CD4-positive, alpha-beta T cell treated with Interleukin-6 for 4 hours (primary cell): Measurements from ENCODE around the gene EXT2.

Experiments
- DNase-seq: peaks from one replicate; pipeline ENCODE4 v3.0.0-alpha.2; 2020; ENCODE audit warnings: mixed read lengths

EXT2 gene

DNA sequence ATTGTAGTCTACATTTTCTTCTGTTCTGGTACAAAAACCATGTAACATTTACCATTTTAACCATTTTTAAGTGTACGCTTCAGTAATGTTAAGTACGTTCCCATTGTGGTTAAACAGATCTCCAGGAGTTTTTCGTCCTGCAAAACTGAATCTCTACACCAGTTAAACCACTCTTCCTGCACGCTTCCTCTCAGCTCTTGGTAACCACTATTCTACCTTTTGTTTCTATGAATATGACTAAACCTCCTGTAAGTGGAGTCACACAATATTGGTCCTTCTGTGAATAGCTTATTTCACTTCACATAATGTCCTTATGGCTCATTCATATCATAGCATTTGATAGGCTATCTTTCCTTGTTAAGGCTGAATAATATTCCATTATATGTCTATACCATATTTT is 7.1 kb upstream of the EXT2 start:
- no peak for DNase-seq

DNA sequence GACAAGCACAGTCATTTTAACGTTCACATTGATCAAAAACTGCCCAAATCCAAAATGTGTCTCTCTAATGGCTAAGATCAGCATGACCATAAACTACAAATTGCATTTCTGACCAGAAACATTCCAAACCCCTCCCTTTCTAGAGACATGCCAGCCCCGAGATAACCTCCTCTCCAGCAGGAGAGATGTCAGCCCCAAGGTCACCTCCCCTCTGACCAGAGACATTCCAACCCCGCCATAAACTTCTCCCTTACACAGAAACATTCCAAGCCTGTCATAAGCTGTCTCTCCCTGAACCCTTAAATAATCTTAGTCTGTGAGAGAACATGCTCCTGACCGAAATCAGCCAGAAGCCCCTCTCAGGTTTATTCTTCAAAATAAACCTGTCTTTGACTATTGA is 6.6 kb upstream of the EXT2 start:
- DNase-seq, result no peak

DNA sequence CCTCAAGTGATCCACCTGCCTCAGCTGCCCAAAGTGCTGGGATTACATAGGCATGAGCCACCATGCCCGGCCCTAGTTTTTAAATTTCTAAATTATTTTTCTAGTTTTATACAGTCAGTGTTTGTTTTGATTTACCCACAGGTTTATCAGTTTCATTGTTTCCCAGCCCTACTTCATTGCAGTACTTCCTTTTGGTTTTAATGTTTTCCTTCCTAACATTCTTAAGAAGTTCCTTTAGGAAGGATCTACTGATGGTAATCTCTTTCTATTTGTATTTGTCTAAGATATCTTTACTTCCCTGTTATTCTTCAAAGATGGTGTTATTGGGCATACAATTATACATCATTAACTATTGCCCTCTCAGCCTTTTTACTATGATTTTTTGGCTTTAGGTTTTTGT is 4.9 kb upstream of the EXT2 start:
- no peak for DNase-seq

DNA sequence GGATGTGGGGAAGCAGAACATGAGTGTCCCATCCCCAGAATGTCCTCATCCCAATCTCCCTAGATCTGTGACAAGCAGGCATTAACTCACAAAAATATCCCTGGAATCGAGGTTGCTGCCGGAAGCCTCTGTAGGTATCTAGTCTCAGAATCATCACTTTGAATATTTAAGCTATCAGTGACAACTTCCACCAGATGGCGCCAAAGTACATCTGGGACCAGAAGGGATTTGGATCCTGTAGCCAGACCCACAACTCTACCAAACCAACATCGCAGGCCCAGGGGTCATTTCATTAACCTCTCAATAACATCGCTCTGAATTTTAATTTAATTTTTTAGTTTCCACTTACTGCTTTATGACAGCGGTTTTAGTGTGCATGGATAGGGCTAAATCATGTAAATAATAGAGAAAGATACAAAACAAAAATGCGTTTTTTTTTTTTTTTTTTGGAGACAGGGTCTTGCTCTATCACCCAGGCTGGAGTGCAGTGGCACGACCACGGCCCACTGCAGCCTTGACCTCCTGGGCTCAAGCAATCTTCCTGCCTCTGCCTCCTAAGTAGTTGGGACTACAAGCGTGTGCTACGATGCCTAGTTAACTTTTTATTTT is 1.1 kb upstream of the EXT2 start:
- DNase-seq, result peak; percentile 88

DNA sequence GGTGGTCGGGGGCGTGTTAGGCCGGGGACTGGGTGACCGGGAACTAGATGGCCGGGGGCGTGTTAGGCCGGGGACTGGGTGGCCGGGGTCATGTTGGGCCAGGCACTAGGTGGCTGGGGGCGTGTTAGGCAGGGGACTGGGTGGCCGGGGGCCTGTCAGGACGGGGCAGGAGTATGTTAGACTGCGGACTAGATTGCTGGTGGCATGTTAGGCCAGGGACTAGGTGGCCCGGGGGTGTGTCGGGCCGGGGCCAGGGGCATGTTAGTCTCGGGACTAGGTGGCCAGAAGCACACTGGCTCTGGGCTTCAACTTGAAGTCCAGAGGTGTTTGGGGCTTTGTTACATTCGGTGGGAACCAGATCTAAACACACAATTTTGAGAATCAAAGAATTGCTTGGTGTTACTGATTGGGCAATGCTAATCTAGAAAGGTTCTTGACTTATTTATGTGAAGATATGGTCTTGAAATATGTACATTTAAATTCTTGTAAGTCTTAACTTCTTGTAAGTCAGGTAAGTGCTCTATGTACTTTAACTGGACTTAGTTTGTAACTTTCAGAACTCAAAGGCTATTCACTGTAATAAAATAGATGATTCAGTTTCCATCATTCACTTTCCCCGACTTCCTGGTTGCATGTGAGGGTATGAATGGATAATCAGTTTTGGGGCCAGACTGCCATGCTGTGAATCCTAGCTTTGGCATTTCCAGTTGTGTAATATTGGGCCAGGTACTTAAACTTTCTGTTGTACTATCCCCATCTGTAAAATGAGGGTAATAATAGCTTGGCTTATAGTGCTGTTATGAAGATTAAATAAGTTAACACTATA is 1.1 kb downstream of the EXT2 start:
- peak; percentile 3 for DNase-seq

DNA sequence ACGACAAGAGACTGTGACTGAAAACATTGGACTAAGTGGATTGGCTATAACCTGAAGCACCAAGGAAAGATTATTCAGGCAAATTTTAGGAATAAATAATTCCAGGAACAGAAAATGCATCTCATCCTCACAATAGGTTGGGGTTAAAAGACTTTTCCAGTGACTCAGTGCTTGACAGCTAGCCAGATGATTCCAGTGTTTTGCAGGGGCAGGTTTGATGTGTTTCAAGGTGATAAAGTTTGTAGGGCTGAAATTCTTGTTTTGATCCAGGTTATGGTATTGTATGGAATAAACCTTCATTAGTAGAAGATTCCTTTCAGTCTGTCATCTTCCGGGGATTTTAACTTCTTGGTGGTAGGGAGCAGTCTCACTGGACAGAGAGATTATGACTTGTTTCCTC is 2.3 kb downstream of the EXT2 start:
- DNase-seq, result no peak

DNA sequence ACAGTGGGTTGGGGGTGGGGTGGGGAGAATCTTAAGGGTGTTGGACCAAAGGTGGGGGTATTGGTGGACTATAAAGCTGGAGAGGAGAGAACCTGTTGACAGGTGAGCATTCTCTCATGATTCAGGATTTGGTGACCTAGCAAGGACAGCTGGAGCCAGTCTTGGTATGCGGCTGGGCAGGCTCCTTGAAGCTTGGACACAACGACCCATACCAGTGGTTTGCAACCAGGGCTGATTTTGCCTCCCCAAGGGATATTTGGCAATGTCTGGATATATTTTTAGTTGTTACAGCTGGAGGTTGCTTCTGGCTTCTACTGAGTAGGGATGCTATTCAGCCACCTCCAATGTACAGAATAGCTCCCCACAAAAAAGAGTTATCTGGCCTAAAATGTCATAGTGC is 5.6 kb downstream of the EXT2 start:
- no peak for DNase-seq

DNA sequence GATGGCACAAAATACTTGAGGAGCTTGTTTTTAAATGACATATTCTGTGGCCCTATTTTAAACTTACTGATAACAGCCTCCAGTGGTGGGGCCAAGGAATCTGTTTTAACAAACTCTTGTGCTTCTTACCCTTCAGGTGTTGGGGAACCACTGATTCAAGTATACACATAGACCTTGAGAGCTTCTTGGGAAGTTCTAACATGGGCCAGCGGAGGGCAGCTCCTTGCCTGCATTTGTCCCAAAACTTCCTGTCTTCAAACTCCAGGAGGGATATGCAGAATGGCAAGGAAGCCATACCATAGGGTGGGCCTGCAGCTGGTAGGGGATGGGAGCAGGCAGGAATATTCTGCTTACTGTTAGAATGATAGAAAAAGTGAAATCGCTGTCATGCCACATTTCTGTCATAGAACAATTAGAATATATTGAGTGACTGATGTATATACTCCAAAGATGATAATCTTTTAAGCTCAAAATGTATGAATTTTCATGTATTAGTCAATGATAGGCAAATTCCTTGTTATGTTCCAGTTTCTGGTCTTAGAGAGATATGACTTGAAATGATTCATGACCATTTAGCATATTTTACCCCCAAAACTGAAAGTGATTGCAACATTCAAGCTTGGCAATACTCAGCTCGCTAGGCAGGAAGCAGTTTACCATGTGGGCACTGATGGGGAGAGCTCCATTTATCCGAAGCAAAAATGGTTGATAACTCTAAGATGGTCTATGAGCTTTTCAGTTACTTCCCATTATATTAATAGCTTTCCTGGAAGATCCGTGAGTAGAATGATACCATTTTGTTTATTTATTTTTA is 9.2 kb downstream of the EXT2 start:
- DNase-seq, result no peak

DNA sequence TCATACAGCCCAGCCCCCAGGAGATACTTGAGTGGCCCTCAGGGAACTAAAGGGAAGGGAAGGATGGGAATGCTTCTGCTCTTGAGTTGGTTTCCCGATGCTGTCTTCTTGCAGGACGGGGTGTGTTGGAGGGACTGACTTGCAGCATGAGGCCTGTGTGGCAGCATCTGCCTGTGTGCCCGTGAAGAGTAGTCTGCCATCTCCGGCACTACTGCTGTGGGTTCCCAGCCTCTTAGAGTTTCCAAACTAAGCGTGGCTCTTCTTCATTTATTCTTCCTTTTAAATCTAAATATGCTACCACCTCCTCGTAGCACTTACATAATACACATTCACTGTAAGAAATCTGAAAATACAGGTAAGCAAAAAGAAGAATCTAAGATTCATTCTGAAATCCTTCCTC is 12.8 kb downstream of the EXT2 start:
- no peak for DNase-seq

DNA sequence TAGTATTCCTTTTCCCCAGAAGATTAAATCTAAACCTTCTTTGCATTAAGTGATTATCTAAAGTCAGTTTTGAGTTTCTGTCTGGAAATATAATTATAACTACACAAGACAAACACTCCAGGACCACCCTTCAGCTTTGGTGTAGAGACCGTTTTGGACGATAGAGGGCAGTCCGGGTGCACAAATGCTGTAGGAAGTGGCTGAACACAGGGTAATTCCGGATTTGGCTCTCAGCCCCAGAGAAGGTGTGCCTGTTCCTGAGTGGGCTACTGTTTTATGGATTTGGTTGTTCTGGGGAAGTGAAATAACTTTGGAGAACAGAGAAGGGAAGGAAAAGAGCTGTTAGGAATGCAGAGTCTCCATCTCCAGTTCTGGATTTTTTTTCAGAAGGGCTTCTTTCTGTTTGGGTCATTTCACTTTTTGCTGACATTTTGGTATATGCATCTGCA is 14.8 kb downstream of the EXT2 start:
- peak; percentile 54 for DNase-seq

DNA sequence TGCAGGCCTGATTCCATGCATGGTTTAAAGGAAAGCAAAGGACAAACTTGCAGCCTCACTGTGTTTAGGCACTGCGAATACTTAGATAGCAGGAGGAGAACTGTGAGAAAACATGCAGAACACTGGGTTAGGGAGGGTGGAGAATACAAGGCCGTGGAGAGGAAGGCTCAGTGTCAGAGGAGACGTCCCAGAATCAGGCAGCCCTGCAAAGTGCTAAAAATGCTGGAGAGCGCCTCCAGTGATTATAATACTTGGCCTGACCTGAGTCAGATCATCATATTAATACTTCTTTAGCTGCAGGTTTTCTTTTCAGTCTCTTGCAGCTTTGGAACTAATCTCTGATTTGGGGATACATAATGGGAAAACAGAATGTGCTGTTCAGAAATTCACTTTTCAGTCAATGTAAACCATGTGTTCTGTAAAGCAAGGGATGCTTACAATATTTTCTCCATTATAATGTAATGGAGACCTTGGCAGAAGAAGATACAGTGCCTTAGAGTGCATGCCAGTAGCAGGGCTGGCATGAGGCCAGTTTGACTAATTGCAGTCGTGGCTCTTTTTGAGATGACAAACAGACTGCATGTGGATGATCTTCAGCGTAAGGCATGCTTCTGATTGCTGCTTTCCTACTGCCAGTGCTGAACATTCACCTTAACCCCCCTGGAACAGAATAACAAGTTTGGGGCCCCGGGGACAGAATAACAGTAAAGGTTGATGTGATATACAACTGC is 16.8 kb downstream of the EXT2 start:
- no peak for DNase-seq

DNA sequence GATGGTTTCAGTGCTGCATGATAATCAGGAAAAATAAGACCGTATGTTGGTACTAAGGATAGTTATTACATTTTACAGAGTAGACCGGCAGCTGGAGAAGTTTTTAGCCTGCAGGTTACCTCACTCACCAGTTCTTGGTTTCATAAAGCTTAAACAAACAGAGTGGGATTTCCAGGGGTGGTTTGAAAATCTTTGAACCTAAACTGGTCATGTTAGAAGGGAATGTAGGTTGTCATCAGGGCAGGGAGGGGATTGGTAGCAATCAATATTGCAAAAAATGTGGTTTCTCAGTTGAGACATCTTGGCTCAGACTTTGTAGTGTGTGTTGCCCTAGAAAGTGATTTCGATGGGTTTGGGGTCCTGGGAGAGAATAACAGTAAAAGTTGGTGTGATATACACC is 17.5 kb downstream of the EXT2 start:
- DNase-seq, result no peak

DNA sequence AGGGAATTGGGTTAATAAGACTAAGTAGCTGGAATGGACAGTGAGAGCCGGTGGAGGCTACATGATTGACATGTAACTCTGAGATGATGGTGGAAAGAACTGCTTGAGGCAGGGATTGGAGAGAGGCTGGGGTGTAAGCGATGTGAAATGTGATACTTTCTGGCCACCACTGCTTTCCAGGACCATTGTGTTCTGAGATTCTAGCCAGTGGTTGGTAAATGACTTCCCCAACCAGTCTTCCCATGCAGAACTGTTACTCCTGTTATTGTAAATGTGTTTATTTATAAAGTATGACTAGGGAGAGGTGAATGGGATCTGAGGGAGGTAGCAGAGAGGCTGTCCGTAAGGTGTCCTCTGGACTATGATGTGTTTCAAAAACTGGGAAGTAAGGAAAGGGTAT is 18.1 kb downstream of the EXT2 start:
- no peak for DNase-seq

DNA sequence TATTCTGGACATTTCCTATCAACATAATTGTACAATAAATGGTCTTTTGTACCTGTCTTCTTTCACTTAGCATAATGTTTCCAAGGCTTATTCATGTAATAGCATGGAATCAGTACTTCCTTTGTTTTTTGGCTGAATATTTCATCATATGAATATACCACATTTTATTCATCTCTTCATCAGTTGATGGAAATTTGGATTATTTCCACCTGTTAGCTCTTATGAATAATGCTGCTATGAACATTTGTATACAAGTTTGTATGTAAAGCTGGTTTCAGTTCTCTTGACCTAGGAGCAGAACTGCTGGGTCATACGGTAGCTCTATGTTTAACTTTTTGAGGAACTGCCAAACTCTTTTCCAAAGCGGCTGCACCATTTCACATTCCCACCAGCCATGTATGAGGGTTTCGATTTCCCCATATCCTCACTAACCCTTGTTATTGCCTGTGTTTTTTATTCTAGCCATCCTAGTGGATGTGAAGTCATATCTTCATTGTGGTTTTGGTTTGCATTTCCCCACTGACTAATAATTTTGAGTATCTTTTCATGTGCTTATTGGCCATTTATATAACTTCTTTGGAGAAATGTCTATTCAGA is 20.9 kb downstream of the EXT2 start:
- DNase-seq, result no peak

DNA sequence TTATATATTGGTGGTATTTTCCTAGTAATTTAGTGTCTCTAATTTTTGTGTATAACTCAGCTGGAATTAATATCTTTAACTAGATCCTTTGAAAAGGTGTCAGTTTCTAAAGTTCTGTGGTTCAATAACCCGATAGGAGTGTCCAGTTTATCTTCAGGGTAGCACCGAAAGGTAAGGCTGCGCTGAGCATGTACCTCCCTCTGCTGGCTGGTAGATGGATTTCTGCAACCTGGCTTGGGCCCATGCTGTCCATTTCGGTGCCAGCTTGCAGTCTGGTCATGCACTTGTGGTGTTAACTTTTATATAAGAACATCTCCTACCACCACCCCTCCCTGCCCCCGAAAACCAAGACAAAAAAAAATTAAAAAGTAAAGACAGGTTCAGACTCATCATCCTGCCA is 24.7 kb downstream of the EXT2 start:
- no peak for DNase-seq

DNA sequence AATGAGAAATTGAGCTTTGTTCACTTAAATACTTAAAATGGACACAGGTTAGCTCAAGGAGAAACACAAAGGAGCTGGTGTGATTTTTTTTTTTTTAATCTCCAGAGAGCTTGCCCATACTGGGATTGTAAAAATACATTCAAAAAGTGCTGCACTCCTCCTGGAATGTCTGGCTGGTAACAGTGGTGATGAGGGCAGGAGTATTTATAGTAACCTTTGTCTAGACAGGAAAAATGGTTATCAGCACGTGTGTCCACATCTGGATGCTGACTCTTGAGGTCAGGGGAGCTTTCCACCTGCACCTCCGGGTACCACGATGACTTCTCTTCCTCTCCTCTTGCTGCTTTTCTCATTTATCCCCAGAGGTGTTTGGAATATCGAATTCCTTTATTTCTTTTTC is 30.1 kb downstream of the EXT2 start:
- no peak for DNase-seq

DNA sequence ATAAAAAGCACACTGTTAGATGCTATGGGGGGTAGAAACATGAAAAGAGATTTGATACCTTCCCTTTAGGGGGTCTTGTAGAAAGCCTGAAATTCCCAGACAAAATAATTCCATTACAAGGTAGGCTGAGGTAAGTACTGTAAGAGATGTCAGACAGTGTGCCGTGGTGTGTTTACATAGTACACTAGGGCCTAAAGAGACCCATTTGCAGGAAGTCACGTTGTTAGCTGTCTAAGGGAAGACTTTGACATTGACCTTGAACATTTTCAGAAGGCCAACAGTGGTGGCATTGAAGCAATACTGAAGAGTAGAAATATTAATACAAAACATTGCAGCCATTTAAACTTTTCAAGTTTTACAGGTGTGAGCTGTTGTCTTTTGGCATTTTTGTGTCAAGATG is 30.8 kb downstream of the EXT2 start:
- DNase-seq, result no peak

DNA sequence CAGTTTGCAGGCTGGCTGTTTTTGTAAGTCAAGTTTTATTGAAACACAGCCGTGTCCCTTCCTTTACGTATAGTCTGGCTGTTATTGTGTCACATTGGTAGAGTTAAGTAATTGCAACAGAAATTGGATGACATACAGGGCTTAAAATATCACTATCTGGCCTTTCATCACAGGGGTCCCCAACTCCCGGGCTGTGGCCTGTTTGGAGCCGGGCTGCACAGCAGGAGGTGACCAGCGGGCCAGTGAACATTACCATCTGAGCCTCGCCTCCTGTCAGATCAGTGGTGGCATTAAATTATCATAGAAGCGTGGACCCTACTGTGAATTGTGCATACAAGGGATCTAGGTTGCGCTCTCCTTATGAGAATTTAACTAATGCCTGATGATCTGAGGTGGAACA is 31.7 kb downstream of the EXT2 start:
- DNase-seq, result no peak

DNA sequence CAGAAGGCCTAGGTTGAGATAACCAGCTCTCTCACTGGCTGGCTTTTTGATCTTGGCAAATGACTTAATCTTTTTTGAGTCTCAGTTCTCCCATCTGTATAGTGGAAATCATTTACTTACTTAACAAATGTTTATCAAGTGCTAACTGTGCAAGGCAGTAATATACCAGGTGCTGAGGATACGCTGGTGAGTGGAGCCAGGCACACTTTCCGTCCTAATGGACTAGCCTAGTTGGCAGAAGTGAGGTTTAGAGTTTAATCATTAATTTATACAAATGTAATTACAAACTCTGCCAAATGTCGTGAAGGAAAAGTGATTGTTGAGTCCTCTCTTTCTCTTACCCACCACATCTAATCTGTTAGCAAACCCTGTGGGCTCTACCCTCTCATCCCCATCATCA is 33.3 kb downstream of the EXT2 start:
- no peak for DNase-seq

DNA sequence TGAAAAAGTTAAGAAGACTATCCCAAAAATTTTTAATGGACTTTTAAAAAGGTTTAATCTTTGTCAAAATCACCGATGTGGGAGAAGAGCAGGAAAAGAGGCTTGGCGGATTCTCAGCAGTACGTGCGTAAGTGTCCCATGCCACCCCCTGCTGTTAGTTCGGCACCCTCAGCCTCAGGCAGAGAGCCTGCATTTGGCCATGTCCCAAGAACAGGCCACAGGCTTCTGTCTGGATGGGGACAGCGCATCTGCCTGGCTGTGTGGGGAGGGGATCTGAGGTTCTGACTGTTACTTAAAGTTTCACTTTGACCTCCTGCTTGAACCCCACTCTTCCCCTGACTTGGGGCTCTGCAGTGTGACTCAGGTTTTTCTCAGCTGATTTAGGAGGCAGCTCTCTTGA is 35.3 kb downstream of the EXT2 start:
- DNase-seq, result no peak

DNA sequence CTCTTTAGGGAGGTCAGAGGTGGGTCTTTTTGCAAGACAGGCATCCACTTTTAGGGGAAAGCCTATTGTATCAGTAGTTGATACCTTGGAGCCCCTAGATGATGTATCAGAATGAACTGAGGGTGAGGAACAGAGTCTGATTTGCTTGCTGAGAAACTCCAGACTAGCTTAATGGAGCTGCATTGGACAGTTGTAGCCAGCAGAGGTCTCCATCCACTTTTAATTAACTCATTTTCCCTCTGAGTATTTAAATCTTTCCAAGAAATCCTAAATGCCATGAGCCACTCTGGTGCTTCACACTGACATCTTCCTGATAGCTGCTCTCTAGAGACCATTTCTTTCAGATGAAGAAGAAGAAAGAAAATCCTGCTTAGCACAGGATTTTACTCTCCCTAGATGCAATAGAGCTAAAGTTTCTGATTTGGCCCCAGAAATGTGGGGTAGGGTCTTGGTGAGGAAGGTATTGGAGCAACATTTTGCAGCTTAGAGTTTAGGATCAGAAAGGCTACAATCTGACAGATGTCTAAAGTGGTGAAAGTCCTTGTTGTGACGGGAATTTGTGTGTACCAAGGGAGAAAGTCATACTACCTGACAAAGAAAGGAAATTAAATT is 38.0 kb downstream of the EXT2 start:
- DNase-seq, result no peak

DNA sequence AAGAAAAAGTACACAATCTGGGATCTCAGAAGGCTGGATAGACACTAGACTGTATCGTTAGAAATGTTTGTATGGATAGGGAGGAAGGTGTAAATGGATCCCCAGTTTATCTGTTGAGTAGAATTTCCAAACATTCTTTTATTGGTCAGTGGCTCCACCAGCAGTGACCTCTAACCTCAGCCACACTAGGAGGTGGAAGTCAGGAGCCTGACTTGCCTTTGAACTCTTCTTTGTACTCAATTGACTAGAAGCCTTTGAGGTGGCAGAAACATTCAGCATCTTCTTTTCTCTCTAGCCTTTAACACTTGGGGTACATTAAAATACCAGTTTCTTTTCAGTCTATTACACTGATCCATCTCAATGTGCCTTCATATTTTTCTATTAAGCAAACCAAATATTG is 39.1 kb downstream of the EXT2 start:
- DNase-seq, result no peak
